GM12873 (cell line): ENCODE measurements around the gene C12orf43.

Experiments
- CTCF ChIP-seq: IDR thresholded peaks from 2 replicates; pipeline ENCODE4 v1.5.1; 2012; ENCODE audit warnings: low read depth, mild to moderate bottlenecking, moderate library complexity, low read length, control low read depth; ENCODE audit not compliant: insufficient read depth; ENCODE audit errors: missing control alignments

The C12orf43 gene

GRCh38 chr12:121059031-121059898, 43.0 kb upstream of the C12orf43 start:
- TF ChIP-seq CTCF = no peak

GRCh38 chr12:121057794-121058193, 41.5 kb upstream of the C12orf43 start:
- TF ChIP-seq CTCF = no peak

- TF ChIP-seq CTCF = no peak
Measured at GRCh38 chr12:121053706-121054105, 37.4 kb upstream of the C12orf43 start.

GRCh38 chr12:121050725-121051124, 34.4 kb upstream of the C12orf43 start:
- TF ChIP-seq CTCF = no peak

GRCh38 chr12:121048442-121048841, 32.2 kb upstream of the C12orf43 start:
- no peak for TF ChIP-seq CTCF

- no peak for TF ChIP-seq CTCF
Measured at GRCh38 chr12:121043067-121043466, 26.8 kb upstream of the C12orf43 start.

GRCh38 chr12:121038861-121039668, 22.8 kb upstream of the C12orf43 start, which contains the start of gene OASL:
OASL (minus strand) TSS chr12:121039246; CDS start chr12:121038971, 275 bp downstream.
- no peak for TF ChIP-seq CTCF
